ENCODE data around the gene UBE2N. TPM values are rescaled to one million over a fixed set of nuclear protein-coding genes. Genes with fewer than 3 reads are reported as not detected.
"Not testable (repeated sequence)": the region's sequence is repeated elsewhere in the genome, so short reads cannot be mapped to it uniquely, and the experiment has no call there.

Gene UBE2N
- total RNA-seq, 1 donor from 2014 or later: 58.4 TPM

DNA sequence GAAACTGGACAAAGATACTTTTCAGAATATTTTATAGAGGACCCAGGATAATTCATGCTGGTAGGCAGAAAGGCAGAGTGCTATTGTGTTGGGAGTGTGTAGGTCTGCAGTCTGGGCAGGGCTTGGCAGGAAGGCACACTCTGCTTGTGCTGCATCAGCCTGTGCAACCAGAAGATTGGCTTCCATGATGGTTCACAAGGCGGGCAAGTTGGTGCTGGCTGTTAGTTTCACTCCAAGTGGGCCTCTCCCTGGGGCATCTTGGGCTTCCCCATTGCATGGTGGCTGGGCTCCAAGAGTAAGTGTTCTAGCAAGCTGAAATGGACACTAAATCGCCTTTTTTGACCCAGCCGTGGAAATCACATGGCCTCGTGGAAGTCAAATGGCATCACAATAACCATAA is 1.8 kb upstream of the UBE2N start:
- DNase-seq (ENCODE audit: low read depth): no peak

DNA sequence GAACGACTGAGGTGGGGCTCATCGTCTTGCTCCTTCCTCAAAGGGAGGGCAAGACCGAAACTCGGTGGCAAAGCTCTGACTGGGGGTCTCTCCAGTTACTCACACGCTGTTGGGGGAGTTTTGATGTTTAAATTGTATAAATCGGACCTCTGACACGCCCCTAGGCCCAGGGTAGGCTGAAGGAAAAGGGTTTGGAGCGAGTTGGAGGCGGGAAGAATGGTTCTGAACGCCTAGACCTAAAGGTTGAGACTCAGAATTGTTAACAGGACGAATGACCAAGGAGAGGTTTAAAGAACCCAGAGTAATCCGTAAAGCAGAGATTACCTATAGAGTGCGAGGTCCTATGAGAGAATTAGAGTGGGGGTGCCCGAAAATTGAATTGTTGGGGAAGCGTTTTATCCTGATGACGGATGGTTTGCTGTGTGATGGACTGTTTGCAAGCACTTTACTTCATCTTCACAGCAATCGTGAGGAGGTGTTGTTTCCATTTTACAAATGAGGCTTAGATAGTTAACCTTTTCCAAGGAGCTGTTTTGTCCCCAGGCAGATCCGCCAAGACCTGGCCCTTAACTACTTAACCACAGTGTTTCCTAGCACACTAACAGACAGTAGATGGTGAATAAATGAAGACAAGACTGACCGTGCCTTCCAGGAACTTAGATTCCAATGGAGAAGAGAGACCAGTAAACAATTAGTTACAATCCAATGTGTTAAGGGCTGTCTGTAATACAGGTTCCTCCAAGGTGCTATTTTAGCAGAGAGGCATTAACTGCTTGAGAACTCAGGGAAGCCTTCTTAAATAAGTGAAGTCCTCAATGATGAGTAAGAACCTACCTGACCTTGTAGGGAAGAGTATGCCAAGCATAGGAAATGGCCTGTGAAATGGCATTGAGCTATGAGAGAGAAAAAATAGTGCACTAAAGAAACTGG is 929 bp upstream of the UBE2N start:
- peak; percentile 63 for DNase-seq (ENCODE audit: low read depth)

DNA sequence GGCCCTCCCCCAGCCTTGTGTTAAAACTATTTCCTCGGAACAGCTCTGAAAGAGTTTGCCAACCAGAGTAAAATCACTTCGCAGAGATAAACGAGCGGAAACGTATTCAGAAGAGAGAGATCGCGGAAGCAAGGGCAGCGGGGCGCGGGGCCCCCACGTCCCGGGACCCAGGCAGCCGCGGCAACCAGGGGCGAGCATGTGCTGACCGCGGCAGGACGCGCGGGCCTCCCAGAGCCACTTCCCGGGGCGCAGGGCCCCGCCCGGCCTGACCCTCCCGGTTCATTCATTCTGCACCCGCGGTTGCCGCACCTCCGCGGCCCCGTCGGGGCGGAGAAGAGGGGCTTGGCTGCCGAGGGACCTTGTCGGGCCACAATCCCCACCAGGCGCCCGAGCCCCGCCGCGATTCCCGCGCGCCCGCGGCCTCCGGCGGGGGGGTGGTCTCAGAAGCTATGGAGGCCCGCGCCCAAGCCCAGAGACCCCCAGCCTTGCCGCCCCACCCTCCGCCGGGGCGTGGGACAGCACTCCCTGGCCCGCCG is 598 bp downstream of the UBE2N start:
- DNase-seq (ENCODE audit: low read depth): no peak

DNA sequence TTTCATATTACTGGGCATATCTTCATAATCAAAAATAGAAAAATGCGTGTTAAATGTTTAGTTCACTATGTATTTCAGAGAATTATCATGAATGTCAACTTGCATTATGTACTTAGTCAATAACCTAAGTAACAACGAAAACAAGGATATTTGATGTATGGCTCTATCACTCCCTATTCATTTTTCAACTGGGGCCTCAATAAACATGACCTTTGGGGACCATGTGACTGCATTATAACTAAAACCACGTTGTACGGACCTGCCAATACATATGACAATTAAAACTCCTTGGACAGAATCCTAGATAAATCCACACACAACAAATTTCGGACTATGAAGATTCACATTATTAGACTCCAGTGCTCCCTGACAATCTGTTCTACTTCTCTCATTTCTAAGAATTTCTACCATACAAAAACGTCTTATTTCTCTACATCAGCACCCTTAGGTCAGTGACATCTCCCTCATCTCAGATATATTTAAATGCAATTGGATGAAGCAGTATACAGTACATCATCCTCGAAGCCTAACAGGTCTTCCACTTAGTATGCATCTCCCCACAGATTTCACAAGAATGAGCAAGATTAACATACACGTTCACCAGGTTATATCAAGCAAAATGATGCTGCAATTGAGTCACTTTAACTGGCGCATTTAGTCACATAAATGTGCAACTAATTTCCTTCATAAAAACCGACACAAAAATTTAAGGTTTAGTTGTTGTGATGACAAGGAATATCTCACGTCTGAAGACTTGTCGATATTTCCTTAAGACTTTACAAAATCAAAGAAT is 1.5 kb downstream of the UBE2N start:
- DNase-seq (ENCODE audit: low read depth): peak; percentile 21

DNA sequence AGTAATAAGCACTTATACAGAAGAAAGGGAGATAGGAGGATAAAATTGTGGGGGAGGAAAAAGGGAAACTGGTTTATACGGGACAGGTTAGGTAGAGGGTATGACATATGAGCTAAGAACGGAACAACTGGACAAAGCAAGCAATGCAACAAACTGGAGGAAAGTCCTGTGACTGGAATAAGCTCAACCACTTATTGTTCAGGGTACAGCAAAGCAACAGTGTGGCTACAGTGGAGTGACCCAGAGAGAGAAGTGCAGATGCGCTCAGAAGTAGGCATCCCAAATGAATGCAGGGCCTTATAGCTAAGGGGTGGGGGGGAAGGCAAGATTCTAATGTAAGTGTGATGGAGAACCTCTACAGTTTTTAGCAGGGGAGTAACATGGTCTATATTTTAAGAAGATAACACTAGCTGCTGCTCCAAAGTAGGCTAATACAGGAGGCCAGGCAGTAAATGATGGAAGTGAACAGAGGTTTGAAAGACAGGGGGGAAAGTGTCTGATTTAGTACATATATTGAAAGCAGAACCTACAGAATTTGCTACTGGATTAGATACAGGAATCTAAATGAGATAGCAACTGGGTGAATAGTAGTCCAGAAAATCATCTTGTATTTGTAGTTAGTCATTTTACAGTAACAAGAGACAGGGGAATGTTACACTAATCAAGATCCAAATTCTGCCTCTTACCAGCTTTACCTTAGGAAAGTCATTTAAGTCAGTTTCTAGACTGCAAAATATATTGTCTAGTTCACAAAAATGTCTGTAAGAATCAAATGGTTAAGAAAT is 3.3 kb downstream of the UBE2N start:
- no peak for DNase-seq (ENCODE audit: low read depth)

DNA sequence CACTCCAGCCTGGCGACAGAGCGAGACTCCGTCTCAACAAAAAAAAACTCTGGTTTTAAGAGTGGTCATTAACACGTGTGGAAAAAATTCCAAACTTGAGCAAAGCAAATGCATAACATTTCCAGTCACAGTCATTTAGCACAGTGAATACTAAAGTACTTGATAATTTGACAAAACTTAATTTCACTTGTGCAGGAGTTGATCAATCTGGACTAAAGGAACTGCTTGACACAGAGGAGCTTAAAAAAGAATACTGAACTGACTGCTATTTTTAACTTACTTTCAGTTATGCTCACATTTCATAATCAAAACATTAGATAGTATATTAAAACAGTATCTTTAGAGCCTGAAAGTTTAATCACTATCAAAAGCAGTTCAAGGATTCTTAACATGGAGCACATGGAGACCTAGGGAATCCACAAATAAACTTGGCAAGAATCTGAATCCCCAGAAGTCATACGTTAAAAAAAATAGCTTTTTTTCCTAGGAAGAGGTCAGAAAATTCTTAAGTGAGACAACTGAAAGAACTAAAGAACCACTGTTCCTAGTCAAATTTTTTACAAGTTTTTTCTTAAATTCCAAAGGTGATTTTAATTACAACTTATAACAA is 7.4 kb downstream of the UBE2N start:
- DNase-seq (ENCODE audit: low read depth): no peak

DNA sequence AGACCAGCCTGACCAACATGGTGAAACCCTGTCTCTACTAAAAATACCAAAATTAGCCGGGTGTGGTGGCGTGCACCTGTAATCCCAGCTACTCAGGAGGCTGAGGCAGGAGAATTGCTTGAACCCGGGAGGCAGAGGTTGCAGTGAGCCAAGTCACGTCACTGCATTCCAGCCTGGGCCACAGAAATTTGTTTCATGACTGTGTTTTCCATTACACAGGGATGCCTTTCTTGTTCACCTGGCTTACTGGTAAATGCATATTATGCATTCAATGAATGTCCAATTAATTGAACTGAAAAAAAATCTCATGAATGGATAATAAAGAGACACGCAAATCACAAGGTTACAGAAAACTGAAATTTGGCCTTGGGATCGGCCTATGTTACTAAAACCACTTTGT is 9.7 kb downstream of the UBE2N start:
- not testable (repeated sequence) for DNase-seq (ENCODE audit: low read depth)

DNA sequence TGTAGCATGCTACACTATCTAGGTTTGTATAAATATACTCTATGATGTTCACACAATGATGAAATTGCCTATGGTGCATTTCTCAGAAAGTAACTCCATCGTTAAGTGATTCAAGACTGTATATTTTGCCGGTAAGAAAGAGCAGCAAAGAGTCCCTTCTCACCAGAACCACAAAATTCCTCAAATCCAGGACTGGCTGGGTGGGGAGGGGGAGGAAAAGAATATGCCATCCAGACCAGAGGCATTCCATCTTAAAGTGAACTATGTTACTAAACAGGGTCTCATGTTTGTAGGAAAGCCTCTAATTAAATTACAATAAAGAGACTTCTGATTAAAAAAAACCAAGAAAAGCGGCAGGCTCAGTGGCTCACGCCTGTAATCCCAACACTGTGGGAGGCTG is 11.5 kb downstream of the UBE2N start:
- no peak for DNase-seq (ENCODE audit: low read depth)

DNA sequence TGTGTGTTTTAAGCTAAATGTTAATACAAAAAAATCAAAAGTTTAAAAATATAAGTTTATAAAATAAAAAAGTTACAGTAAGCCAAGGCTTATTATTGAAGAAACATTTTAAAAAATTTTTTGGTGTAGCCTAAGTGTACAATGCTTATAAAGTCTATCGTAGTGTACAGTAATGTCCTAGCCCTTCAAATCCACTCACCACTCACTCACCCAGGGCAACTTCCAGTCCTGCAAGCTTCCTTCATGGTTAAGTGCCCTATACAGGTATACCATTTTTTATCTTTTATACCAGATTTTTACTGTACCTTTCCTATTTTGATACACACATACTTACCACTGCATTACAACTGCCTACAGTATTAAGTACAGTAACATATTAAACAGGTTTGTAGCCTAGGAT is 11.9 kb downstream of the UBE2N start:
- no peak for DNase-seq (ENCODE audit: low read depth)

DNA sequence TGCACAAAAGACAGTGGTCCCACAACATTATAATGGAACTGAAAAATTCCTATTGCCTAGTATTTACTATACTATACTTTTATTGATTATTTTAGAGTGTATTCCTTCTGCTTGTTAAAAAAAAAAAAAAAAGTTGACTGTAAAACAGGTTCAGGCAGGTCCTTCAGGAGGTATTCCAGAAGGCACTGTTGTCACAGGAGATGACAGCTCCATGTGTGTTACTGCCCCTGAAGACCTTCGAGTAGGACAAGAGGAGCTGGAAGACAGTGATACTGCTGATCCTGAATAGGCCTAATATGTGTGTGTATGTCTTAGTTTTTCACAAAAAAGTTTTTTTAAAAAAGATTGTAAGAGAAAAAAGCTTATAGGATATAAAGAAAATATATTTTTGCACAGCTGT is 12.3 kb downstream of the UBE2N start:
- DNase-seq (ENCODE audit: low read depth): no peak

DNA sequence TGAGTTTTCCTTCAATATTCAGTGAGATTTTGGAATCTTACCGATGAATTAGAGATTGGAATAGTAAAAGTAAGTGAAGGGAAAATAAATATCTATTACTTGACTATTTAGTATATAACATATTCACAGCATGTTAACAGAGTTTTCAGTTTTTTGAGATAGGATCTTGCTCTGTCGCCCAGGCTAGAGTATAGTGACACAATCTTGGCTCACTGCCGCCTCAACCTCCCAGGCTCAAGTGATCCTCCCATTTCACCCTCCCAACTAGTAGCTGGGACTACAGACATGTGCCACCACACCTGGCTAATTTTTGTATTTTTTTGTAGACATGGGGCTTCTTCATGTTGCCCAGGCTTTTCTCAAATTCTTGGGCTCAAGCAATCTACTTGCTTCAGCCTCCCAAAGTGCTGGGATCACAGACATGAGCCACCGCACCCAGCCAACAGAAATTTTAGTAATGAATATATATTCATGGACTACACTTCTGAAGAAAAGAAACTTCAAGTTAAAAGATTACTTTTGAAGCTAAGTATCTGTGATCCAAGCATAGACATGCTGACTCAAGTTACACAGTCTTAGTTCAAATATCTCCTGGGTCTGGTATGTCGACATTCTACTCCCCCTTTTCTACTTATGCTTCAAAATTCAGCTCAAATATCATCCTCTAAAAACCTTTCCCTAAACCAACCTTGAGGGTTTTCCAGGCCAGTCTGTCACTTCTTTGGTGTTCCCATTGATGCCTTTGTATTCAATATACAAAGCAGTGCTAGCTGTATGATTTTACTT is 13.8 kb downstream of the UBE2N start:
- DNase-seq (ENCODE audit: low read depth): peak; percentile 32

DNA sequence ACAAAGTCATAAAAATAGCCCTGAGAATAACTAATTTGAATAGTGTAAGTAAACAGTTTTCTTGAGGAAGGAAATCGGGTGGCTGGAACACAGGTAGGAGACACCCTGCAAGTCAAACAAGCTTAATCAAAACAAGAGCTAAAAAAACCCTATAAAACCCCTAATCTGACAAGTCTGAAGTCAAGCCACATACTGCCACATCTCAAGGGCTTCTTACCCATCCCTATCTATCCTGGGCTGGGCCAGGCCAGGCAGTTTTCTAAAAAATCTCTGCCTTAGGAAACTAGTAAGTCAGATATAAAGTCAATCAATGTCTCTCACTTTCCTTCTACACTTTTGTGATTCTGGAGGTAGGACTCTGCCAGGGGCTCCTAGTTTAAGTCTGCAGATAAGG is 15.3 kb downstream of the UBE2N start:
- no peak for DNase-seq (ENCODE audit: low read depth)

DNA sequence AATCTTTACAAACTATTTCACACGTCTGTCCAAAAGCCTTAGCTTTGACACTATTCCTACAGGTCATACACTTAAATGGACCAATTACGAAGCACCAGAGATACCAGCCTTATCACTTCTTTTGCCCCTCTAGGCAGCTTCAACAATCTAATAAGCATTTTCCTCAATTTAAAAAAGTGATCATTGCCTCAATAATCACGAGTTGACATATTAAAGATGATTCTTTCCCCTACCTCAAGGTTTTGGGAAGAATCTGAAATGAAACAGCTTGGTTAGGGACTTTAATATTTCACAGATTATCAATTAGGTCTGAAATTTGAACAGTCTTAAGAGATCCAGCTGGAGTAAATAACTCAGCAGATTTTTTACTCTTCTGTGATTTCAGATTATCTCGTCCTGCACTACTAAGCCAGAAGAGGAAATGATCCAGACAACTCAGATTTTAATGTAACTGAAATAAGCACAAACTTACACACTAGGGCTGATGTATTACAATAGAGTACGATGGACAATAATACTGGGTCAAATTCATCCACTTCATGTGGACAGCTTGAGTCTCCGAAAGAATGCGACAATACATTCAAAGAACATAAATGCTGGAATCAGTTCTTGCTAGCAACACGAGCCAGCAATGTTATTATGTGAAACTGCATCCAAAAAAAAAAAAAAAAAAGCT is 15.9 kb downstream of the UBE2N start:
- no peak for DNase-seq (ENCODE audit: low read depth)

DNA sequence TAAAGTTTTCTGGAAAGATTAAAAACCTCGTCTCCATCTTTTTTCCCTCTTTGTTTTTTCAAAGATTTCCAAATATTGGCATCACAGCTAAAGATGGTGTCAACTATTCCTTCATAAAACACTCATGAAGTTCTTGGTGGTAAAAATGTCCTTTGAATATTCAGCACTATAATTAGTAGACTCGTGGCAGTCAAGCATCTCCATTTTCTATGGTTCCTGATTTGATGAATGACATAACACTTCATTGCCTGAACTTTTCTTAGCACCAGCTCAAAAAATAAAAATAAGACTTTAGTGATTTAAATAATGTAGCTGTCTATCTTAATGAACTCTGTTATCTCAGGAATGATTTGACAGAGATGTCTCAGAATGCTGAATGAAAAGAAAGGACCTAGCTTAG is 19.7 kb downstream of the UBE2N start:
- DNase-seq (ENCODE audit: low read depth): no peak

DNA sequence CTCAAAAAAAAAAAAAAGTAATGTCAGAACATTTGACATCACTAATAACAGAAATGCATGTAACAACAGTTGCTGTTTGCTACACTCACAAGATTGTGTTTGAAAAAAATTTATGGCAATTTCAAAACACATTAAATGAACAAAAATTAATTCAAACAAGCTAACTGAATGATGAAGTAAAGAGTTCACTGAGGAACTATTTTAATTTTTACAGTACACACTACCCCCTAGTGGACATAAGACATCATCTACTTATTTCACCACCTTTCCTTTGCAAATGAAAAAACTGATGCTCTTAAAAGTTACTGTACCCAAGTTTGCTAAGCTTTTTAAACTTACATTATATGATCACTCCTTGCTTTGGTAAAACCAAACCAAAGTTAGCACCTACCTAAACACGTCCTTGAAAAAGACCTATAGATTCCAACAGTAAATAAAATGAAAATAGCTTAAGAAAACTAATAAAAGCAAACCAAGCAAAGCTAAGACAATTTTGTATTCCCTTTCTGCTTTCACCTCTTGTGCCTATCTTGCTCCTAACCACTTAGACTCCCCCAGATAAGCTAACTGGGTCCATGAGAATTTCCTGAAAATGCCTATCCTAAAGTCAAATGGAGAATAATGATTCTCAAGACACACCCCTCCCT is 22.2 kb downstream of the UBE2N start:
- DNase-seq (ENCODE audit: low read depth): peak; percentile 78

DNA sequence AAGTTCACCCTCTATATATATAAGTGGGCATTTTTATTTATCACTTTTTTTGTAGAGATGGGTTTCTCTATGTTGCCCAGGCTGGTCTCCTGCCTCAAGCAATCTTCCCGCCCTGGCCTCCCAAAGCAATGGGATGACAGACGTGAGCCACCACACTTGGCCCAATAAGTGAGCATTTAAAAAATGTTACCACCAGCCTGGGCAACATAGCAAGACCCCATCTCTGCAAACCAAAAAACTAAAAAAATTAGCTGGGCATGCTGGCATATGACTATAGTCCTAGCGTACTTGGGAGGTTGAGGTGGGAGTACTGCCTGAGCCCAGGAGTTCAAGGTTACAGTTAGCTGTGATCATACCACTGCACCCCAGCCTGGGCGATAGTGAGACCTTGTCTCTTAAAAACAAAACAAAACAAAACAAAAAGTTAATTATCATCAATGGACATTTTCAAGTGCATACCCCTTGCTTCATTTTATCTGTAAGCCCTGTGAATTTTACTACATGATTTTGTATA is 23.7 kb downstream of the UBE2N start:
- DNase-seq (ENCODE audit: low read depth): no peak

DNA sequence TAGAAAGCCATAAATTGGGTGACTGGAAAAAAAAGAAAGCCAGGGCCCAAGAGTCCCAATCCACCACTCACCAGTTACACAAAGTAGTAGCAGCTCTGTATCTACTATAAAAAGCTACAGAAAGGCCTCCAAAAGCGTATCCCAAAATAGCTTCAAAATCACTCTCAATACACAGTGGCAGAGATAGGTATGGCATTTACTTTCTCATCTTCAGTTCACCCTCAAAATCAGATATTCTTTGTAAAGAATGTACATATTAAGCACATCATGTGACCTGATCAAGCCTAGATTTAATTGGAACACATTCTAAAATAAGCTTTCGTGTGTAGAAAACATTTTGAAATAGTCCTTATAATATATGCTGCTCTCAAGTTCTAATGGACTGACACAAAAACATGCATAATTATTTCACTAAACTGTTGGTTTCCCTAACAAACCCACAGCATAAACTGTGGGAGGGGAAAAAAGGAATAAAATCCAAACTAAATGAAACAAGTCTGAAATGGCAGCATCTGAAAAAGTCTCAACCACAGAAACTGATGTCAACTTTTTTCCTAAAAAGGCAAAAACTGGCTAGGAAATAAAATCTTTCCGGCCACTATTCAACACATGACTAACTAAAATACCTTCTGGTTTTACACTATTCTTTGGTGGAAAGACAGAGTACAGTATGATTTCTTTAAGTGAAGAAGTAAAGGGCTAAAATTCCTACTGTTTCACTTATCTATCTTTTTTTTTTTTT is 25.9 kb downstream of the UBE2N start:
- peak; percentile 35 for DNase-seq (ENCODE audit: low read depth)

DNA sequence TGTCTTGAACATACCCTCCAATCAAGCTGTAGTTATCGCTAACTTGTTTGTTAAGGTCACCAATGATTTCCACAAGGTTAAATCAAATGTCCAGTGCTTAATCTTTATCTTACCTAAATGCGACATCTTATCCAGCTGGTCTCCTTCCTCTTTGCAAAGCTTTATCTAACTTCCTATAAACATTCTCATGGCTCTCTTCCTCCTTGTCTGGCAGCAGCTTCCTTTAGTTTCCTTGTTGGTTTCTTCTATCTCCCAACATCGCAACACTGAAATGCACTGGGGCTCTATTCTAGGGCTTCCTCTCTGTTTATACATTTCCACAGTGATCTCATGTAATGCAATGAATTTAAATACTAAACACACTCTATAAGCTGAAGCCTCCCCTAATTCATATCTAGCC is 28.7 kb downstream of the UBE2N start:
- DNase-seq (ENCODE audit: low read depth): no peak

DNA sequence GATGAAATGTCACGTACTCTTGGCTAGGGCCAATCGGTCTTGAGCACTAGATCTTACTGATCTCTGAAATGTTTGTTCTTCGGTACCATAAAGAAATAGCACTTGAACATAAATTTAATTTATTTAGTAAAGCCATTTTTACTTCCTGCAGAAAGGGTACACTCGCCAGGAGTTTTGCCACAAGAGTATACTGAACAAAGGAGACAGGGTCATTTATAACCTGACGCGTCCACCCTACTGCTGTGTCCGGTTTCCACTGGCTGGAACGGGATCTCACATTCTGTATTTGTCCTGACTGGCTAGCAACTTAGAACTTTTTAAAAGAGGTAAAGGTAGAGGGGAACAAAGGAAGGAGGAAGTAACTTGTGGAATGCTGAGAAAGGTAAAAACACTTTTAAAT is 29.4 kb downstream of the UBE2N start:
- not testable (repeated sequence) for DNase-seq (ENCODE audit: low read depth)

Data from renal cortical epithelial cell (primary cell).